Measurements from ENCODE around the gene RXRA. TPM values are rescaled to one million over a fixed set of nuclear protein-coding genes. Genes with fewer than 3 reads are reported as not detected.
A peak's percentile ranks its signal among the peaks of the same experiment; 100 is the strongest.

The RXRA gene
- total RNA-seq, 4 donors from 2014 or later: 27.3 to 70.5 (median 58.6) TPM

DNA sequence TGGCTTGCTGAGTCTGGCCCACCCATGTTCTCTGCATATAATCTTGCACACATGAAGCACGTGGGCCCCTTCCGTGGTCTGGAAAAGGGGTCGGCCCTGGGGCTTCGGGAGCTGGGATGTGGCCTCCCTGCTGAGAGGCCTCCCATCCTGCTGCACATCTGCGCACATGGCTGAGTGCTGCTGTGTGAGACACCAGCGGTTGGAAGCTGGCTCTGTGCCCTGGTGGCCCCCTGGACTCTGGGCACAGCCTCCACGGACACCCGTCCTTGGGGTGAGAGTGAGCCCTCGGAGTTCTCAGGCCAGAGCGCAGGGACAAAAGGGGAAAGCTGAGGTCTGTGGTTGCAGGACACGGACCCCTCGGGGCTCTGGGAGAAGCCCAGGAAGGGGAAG, 115.8 kb downstream of the RXRA start:
- in situ Hi-C loops (cut with MboI; ENCODE audit: low pct_ligation_motif_present in 1 of 4, low pct_unique_long_range_greater_than_20kb in 1 of 4, low sequenced_read_pairs in 3 of 4) (loop anchor here in 2 of 4 donors (10.0 kb wide), 2 partner anchors 267 to 277 kb away; partner anchors contain the start of gene RNU6ATAC (in 1 of the 2)), intact Hi-C loops (cut with DNase I; ENCODE audit: low total_unique reads) (no loop called here)
- DNase-seq: no peak
- H3K4me3 ChIP-seq: no peak overlapping the region
- no peaks in the 10 kb centered on the region for H3K9me3 ChIP-seq
- H3K4me1 ChIP-seq: peaks cover 17 to 34% (median 18%) of the 10 kb centered on the region in 4 donors
- H3K36me3 ChIP-seq: no peaks in the 10 kb centered on the region
- H3K27me3 ChIP-seq: peaks cover 11% of the 10 kb centered on the region
- WGBS, 2 donors (ENCODE audit: low coverage in 1 of 2): 17% methylated on average over 12 of the region's 12 CpGs; no CpG with 5 or more reads in 1 of the 2 donors
- TF ChIP-seq POLR2AphosphoS5 (IDR thresholded peaks at IDR 0.05): peak in 1 of 3 donors; percentile 15
- TF ChIP-seq EP300 (IDR thresholded peaks at IDR 0.05; ENCODE audit: low read depth): no peak
- TF ChIP-seq, protein P1, sequence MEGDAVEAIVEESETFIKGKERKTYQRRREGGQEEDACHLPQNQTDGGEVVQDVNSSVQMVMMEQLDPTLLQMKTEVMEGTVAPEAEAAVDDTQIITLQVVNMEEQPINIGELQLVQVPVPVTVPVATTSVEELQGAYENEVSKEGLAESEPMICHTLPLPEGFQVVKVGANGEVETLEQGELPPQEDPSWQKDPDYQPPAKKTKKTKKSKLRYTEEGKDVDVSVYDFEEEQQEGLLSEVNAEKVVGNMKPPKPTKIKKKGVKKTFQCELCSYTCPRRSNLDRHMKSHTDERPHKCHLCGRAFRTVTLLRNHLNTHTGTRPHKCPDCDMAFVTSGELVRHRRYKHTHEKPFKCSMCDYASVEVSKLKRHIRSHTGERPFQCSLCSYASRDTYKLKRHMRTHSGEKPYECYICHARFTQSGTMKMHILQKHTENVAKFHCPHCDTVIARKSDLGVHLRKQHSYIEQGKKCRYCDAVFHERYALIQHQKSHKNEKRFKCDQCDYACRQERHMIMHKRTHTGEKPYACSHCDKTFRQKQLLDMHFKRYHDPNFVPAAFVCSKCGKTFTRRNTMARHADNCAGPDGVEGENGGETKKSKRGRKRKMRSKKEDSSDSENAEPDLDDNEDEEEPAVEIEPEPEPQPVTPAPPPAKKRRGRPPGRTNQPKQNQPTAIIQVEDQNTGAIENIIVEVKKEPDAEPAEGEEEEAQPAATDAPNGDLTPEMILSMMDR (IDR thresholded peaks at IDR 0.05): no peak
- no peak overlapping the region for H3K27ac ChIP-seq

DNA sequence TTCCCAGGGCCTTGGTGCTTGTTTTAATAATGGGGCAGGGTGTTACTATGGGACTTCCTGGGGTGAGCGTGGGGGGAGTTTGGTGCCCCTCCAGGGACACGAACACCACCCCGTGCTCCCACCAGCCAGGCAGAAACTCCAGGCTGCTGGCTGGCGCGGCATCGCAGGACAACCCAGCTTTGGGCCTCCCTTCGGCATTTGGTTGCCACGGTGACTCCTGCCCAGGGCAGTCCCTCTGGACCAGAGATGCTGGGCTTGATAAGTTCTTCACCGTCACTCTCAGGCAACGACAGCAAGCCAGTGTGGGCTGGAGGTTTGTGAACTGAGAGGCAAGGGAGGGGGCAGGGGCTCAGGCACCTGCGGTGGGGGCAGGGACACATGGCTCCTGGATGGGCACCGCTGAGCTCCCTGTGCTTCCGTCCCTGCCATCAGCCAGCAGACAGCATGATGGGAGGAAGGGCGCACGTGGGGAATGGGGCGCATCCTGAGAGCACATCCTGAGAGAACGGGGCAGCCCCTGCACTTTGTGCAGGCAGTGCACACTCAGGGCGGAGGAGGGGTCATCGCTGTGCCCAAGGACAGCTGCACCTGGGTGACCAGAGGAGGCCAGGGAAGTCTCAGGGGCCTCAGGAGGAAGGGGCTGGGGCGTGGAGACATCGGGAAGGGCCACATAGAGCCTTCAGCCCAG, 116.4 kb downstream of the RXRA start:
- 0 to 33% methylated on average over 2 to 14 of the region's 21 CpGs for WGBS, 2 donors (ENCODE audit: low coverage in 1 of 2)
- Histone ChIP-seq H3K9me3 (no peaks in the 10 kb centered on the region), H3K4me1 (peaks cover 14 to 29% (median 18%) of the 10 kb centered on the region in 4 donors), H3K36me3 (no peaks in the 10 kb centered on the region), H3K27me3 (peaks cover 11% of the 10 kb centered on the region), H3K4me3 (no peak overlapping the region), H3K27ac (no peak overlapping the region)
- intact Hi-C loops (cut with DNase I; ENCODE audit: low total_unique reads): loop anchor here (1.0 kb wide), 1 partner anchor 272 kb away; no protein-coding TSS in a partner anchor
- TF ChIP-seq POLR2A (IDR thresholded peaks at IDR 0.05) (no peak), EP300 (IDR thresholded peaks at IDR 0.05; ENCODE audit: low read depth) (no peak)
- TF ChIP-seq, protein P1 (IDR thresholded peaks at IDR 0.05): no peak
- no peak for DNase-seq
- in situ Hi-C loops (cut with MboI; ENCODE audit: low pct_ligation_motif_present in 1 of 4, low pct_unique_long_range_greater_than_20kb in 1 of 4, low sequenced_read_pairs in 3 of 4): loop anchor here in 2 of 4 donors (10.0 kb wide), 2 partner anchors 268 to 278 kb away; partner anchors contain the start of gene RNU6ATAC (in 1 of the 2)

DNA sequence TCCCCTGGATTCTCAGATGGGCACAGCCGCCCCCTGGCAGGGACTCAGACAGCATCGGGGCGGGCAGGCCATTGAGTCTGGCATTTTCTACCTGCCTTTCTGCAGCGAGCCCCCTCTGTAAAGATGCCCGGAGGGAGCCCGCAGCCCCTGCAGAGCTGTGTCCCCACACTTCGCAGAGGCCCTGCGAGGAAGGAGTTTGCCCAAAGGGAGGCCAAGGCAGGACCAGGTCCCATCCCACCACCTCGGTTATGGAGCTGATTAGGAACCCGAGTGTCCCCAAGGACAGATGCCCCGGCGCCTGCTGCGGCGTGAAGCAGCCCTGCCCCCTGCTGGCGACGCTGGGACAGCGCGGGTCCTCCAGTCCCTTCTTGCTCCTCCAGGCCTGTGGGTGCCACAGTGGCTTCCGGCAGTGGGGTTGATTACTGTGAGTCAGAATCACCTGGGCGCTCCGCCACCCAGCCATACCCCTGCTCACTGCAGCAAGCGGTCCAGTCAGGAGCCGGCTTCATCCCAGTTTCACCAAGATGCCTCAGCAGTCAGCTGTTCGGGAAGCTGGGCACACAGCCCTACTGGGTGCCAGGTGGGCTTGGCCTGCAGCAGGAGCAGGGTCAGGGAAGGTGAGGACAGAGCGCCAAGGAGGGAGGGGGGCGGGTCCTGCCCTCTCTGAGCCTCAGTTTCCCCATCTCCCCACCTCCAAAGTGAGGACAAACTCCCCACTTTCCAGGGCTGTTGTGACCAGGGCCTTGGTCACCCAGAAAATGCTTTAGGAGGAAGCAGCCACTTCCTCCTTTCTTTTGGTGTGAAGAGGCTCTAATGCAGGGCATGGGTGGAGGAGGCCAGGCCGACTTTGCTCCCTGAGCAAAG, 117.2 kb downstream of the RXRA start:
- peaks cover 11% of the 10 kb centered on the region for H3K27me3 ChIP-seq
- H3K36me3 ChIP-seq: no peaks in the 10 kb centered on the region
- no peak for TF ChIP-seq POLR2A (IDR thresholded peaks at IDR 0.05)
- TF ChIP-seq, protein P1 (IDR thresholded peaks at IDR 0.05): peak; percentile 98 to 99 (median 98)
- TF ChIP-seq EP300 (IDR thresholded peaks at IDR 0.05; ENCODE audit: low read depth): no peak
- TF ChIP-seq POLR2AphosphoS5 (IDR thresholded peaks at IDR 0.05): peak in 1 of 3 donors; percentile 42
- peak; percentile 93 for DNase-seq
- H3K4me1 ChIP-seq: peaks cover 14 to 23% (median 18%) of the 10 kb centered on the region in 4 donors
- H3K27ac ChIP-seq: no peak overlapping the region
- in situ Hi-C loops (cut with MboI; ENCODE audit: low pct_ligation_motif_present in 1 of 4, low pct_unique_long_range_greater_than_20kb in 1 of 4, low sequenced_read_pairs in 3 of 4) (loop anchor here in 2 of 4 donors (10.0 kb wide), 2 partner anchors 269 to 279 kb away; partner anchors contain the start of gene RNU6ATAC (in 1 of the 2)), intact Hi-C loops (cut with DNase I; ENCODE audit: low total_unique reads) (loop anchor here (1.0 kb wide), 1 partner anchor 273 kb away; no protein-coding TSS in a partner anchor)
- WGBS, 2 donors (ENCODE audit: low coverage in 1 of 2): 13% methylated on average over 27 of the region's 27 CpGs; no CpG with 5 or more reads in 1 of the 2 donors
- no peaks in the 10 kb centered on the region for H3K9me3 ChIP-seq
- H3K4me3 ChIP-seq: no peak overlapping the region

DNA sequence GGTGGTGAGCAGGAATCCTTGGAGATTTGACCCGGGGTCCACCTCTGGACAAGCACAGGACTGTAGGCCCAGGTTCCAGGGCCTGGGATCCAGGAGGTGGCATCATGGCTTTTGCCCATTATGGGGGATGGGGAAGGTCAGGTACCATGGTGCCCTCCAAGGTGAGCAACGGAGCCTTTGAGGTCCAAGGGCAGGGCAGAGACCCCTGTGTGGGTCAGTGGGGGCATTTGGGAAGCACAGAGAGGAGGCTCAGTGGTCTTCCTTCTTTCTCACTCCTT, 117.7 kb downstream of the RXRA start:
- H3K4me3 ChIP-seq: no peak overlapping the region
- in situ Hi-C loops (cut with MboI; ENCODE audit: low pct_ligation_motif_present in 1 of 4, low pct_unique_long_range_greater_than_20kb in 1 of 4, low sequenced_read_pairs in 3 of 4): loop anchor here in 2 of 4 donors (10.0 kb wide), 2 partner anchors 269 to 279 kb away; partner anchors contain the start of gene RNU6ATAC (in 1 of the 2)
- peaks cover 4 to 5% of the 10 kb centered on the region in 2 donors for H3K9me3 ChIP-seq
- no peak for DNase-seq
- WGBS, 2 donors (ENCODE audit: low coverage in 1 of 2): 48% methylated on average over 2 of the region's 2 CpGs; no CpG with 5 or more reads in 1 of the 2 donors
- H3K4me1 ChIP-seq: peaks cover 14 to 23% (median 18%) of the 10 kb centered on the region in 4 donors
- H3K27ac ChIP-seq: no peak overlapping the region
- intact Hi-C loops (cut with DNase I; ENCODE audit: low total_unique reads): no loop called here
- TF ChIP-seq POLR2AphosphoS5 (IDR thresholded peaks at IDR 0.05) (no peak), EP300 (IDR thresholded peaks at IDR 0.05; ENCODE audit: low read depth) (no peak), POLR2A (IDR thresholded peaks at IDR 0.05) (no peak)
- TF ChIP-seq, protein P1 (IDR thresholded peaks at IDR 0.05): no peak
- no peaks in the 10 kb centered on the region for H3K36me3 ChIP-seq
- H3K27me3 ChIP-seq: peaks cover 11% of the 10 kb centered on the region

All from transverse colon (tissue), 4 donors.